HG03139 (cell line): ENCODE results near the gene ILK.

Experiments
- ATAC-seq: cut with Tn5 transposase; IDR thresholded peaks from one replicate; pipeline ENCODE4 v1.9.1; 2021; ENCODE audit not compliant: unreplicated experiment

ILK gene

DNA sequence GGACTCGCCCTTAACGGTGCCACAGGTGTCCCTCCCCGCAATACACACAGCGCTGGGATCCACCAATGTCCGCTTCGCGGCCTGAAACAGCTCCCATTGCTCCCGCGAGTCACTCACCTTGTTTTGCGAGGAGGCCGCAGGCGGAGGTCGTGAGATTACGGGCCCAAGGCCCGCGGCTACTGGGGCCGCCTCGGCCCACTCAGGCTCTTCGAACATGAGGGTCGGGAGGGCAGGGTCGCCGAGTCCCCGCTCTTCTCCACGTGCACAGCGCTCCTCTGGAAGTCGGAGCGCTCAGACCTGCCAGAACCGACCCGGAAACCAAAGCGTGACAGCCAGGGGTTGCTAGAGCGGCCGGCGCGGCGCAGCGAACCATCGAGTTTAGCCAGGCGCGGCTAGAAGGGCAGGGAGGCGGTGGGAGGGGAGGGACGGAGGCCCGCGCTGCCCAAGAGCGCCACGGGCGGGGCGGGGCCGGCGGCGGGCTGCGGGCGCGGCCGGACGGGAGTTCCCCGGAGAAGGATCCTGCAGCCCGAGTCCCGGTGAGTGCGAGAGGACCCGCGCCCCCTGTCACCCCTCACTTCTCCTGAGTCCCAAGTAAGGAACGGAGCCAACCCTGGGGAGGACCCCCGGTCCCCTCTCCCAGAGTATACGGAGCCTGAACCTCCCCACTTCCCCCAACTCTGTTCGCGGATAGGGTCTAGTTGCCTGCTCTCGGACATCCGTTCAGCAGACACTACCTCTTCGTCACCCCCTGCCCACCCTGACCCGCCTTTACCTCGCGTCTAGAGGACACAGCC, at the start of gene ILK, which contains the start of gene RRP8:
TSS of gene ILK (plus strand) at position 488 of the 794 bp plus-strand sequence. CDS start 498 bp downstream, outside the sequence.
TSS of gene RRP8 (minus strand) at position 330 of the 794 bp plus-strand sequence. CDS start at position 216, 114 bp downstream.
- peak; percentile 72 for ATAC-seq

GRCh38 chr11:6554828-6555706, 48.5 kb upstream of the ILK start:
- ATAC-seq: no peak

- ATAC-seq: no peak
Observed at GRCh38 chr11:6556139-6556949, 47.2 kb upstream of the ILK start.

GRCh38 chr11:6557063-6557462, 46.5 kb upstream of the ILK start:
- no peak for ATAC-seq

- ATAC-seq: no peak
Observed at GRCh38 chr11:6557761-6558674, 45.6 kb upstream of the ILK start.

DNA sequence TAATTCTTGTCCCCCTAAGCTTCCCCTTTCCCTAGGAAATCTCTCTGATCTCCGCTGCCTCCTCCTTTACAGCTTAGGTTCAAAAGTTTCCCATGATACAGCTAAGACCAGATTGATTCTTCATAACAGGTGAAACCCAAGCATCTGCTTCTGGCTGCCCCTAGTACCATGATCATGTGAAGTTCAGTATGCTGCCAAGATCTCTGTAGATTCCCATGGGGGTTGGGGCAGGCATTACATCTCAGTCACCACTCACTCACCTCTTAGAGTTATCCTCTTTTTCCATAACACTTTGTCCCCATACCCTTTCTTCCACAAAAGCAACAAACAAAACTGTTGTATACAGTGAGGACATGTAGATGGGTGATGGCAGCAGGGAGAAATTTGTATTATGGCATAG, 44.2 kb upstream of the ILK start:
- ATAC-seq: no peak

DNA sequence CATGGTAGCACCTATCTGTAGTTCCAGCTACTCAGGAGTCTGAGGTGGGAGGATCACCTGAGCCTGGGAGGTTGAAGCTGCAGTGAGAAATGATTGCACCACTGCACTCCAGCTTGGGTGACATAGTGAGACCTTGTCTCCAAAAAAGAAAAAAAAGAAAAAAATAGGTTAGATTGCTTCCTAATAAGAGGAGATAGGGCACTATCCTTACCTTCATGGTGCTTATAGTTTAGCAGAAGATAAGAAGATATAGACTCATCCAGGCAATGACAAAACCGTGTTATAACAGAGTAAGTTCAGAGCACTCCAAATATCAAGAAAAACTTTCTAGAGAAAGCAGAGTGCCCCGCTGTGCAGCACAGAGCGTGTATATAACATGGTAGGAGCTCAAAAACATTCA, 42.3 kb upstream of the ILK start:
- ATAC-seq: no peak

DNA sequence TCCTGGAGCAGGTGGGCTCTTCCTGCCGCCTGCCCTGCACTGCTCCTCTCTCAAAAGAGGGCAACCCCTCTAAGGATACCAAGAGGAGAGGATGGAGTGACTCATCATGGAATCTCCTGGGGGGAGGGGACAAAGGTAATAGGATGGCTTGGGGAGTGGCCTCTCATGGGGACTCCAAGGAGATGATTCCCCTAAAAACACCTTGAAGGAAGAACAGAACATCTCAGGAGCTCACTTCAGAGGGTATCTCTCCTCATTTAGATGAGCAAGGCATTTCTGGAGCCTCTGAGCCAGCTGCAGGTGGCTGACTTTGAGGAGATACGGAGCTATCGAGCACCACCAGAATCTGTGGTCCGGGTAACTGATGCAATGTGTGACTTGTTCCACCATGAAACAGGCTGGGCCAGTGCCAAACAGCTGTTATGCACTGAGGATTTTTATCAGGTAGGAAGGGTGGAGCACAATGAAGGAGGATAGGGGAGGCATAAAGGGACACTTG, 40.4 kb upstream of the ILK start:
- ATAC-seq: no peak

DNA sequence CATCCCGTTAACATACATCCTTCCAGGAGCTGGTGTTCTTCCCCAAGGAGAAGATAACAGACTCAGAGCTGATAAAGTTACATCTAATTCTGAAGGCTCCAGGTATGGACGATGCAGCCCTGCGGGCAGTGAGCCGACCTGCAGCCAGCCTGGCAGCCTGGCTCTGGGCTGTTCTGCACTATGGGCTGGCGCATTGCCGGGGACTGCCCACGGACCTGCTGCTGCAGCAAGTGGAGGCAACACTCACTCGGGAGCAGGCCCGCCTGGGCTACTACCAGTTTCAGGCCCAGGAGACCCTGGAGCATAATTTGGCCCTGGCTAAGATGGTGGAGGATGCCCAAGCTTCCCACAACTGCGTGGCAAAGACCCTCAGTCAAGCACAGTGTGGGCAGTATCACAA, 39.9 kb upstream of the ILK start:
- ATAC-seq: no peak

- ATAC-seq: no peak
Observed at GRCh38 chr11:6565325-6565724, 38.2 kb upstream of the ILK start.

- ATAC-seq: no peak
Observed at GRCh38 chr11:6565988-6566703, 37.4 kb upstream of the ILK start.

- no peak for ATAC-seq
Observed at GRCh38 chr11:6566704-6567370, 36.7 kb upstream of the ILK start.

GRCh38 chr11:6567371-6567745, 36.2 kb upstream of the ILK start:
- ATAC-seq: no peak

- no peak for ATAC-seq
Observed at GRCh38 chr11:6568191-6568918, 35.2 kb upstream of the ILK start.

GRCh38 chr11:6569706-6570105, 33.9 kb upstream of the ILK start:
- no peak for ATAC-seq

- no peak for ATAC-seq
Observed at GRCh38 chr11:6570691-6571427, 32.7 kb upstream of the ILK start.

GRCh38 chr11:6571434-6572008, 32.1 kb upstream of the ILK start:
- ATAC-seq: no peak
